Stimulated activated effector memory CD8-positive, alpha-beta T cell treated with anti-CD3 and anti-CD28 coated beads, Interleukin-12 subunit alpha, Interleukin-12 subunit beta, amount 100 ng/mL, for 72 hours (primary cell): ENCODE results near the gene GUK1.
A peak's percentile ranks its signal among the peaks of the same experiment; 100 is the strongest.

ENCODE experiments used
- ATAC-seq: fragments of 150-1000 bp; cut with Tn5 transposase; 2 replicates; pipeline ENCODE4 v1.10.0; 2021
- DNase-seq, 2 donors: peaks; one replicate each; pipeline ENCODE4 v3.0.0; 2021 to 2022; ENCODE audit warnings: low spot score in 2 of 2
- H3K27ac Mint-ChIP-seq: one replicate; pipeline ENCODE4 v1.8.0; 2022; ENCODE audit warnings: mild to moderate bottlenecking, mixed read lengths
- H3K36me3 Mint-ChIP-seq: one replicate; pipeline ENCODE4 v1.8.0; 2022; ENCODE audit warnings: mild to moderate bottlenecking, mixed read lengths
- H3K4me1 Mint-ChIP-seq: one replicate; pipeline ENCODE4 v1.8.0; 2022; ENCODE audit warnings: mixed read lengths
- H3K4me3 Mint-ChIP-seq: one replicate; pipeline ENCODE4 v1.8.0; 2022; ENCODE audit warnings: mild to moderate bottlenecking, mixed read lengths
- H3K9me3 Mint-ChIP-seq: one replicate; pipeline ENCODE4 v1.8.0; 2022; ENCODE audit warnings: mixed read lengths

Gene GUK1

GRCh38 chr1:228139406-228139930 lies 611 bp upstream of the GUK1 start:
- DNase-seq: no peak
- Mint-ChIP-seq H3K27ac (peak overlapping the region; percentile 84), H3K36me3 (peaks cover 31% of the 10 kb centered on the region), H3K4me1 (peaks cover 40% of the 10 kb centered on the region), H3K4me3 (peak overlapping the region; percentile 93), H3K9me3 (no peaks in the 10 kb centered on the region)
- ATAC-seq: no peak

DNA sequence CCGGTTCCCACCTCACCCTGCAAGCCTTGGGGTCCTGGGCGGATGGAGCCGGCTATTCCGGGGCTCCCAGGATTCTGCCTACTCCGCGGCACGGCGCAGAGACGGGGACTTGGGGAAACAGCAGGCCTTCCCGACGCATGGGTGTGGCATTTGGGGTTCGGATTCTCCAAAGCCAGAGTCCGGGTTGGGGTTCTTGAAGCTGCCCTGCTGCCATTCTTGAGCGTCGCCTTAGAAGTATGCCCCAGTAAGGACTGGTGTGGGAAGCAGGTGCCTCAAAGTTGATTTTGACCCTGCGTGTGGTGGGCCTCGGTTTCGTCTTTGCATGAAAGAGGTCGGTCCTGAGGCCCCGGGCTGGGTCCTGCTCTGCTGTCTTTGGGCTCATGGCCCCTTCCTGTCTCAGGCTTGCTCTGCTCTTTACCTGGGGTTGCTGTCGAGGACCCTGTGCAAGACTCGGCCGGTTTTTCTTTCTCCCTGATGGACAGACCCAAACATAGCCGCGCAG lies 696 bp downstream of the GUK1 start:
- DNase-seq: peak in 1 of 2 donors; percentile 66
- H3K4me1 Mint-ChIP-seq: peaks cover 46% of the 10 kb centered on the region
- H3K9me3 Mint-ChIP-seq: no peaks in the 10 kb centered on the region

GRCh38 chr1:228141226-228142044 lies 1.4 kb downstream of the GUK1 start:
- Mint-ChIP-seq H3K36me3 (peaks cover 31% of the 10 kb centered on the region), H3K4me1 (peaks cover 42% of the 10 kb centered on the region), H3K27ac (peak overlapping the region; percentile 84), H3K4me3 (peak overlapping the region; percentile 93), H3K9me3 (no peaks in the 10 kb centered on the region)
- ATAC-seq: no peak
- DNase-seq: peak in 1 of 2 donors; percentile 59

More for the DNA sequence above, 696 bp downstream of the GUK1 start:
- Mint-ChIP-seq H3K36me3 (peaks cover 31% of the 10 kb centered on the region), H3K4me3 (peak overlapping the region; percentile 93), H3K27ac (peak overlapping the region; percentile 84)
- ATAC-seq: no peak

DNA sequence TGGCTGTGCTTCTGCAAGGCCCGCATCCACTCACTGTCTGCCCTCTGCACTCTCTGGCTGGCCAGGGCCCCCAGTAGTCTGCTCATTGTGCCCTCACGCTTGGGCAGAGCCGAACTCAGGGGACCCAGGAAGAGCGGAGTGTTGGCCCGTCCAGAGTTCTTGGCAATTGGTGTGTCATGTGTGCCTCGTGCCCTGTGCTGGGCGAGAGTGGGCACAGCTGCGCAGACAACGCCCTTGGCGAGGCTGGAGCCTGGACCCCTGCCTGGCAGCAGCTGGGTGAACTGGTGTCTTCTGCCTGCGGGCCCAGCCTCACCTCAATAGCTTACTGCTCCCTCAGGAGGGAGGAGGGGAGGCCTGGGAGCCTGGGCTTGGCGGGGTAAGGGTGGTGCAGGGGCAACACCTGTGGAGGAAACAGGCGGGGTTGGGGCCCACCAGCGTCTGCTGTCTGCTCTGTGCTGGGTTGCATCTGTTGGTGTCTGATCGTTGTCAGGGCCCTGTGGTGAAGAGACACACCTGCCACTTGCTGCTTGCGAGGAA lies 2.1 kb downstream of the GUK1 start:
- DNase-seq: peak in 1 of 2 donors; percentile 49
- no peaks in the 10 kb centered on the region for H3K9me3 Mint-ChIP-seq
- no peak for ATAC-seq
- H3K4me1 Mint-ChIP-seq: peaks cover 35% of the 10 kb centered on the region
- H3K27ac Mint-ChIP-seq: peak overlapping the region; percentile 84
- peaks cover 31% of the 10 kb centered on the region for H3K36me3 Mint-ChIP-seq
- peak overlapping the region; percentile 93 for H3K4me3 Mint-ChIP-seq

DNA sequence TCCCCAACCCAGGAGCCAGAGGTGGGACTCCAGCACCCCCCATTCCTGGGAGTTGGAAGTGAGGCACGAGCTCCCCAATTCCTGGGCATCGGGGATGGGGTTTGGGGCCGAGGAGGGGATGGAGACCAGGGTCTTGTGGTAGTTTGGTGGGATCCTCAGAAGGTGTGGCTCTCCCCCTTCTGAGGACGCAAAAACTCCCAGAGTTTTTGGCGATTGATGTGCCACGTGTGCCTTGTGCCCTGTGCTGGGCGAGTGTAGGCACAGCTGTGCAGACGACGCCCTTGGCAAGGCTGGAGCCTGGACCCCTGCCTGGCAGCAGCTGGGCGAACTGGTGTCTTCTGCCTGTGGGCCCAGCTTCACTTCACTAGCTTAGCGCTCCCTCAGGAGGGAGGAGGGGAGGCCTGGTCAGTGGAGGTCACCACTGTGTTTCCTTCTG lies 2.6 kb downstream of the GUK1 start:
- no peaks in the 10 kb centered on the region for H3K9me3 Mint-ChIP-seq
- H3K27ac Mint-ChIP-seq: peak overlapping the region; percentile 84
- H3K4me3 Mint-ChIP-seq: peak overlapping the region; percentile 93
- DNase-seq (no peak), ATAC-seq (no peak)
- peaks cover 31% of the 10 kb centered on the region for H3K4me1 Mint-ChIP-seq
- peaks cover 31% of the 10 kb centered on the region for H3K36me3 Mint-ChIP-seq

- Mint-ChIP-seq H3K4me3 (peak overlapping the region; percentile 93), H3K27ac (peak overlapping the region; percentile 84), H3K4me1 (peaks cover 31% of the 10 kb centered on the region), H3K36me3 (peaks cover 31% of the 10 kb centered on the region), H3K9me3 (no peaks in the 10 kb centered on the region)
- ATAC-seq: no peak
- DNase-seq: no peak
Measured at GRCh38 chr1:228143480-228144192, 3.6 kb downstream of the GUK1 start.

GRCh38 chr1:228144193-228144992 lies 4.3 kb downstream of the GUK1 start:
- Mint-ChIP-seq H3K36me3 (peaks cover 31% of the 10 kb centered on the region), H3K9me3 (no peaks in the 10 kb centered on the region), H3K4me3 (peak overlapping the region; percentile 93), H3K27ac (peak overlapping the region; percentile 32), H3K4me1 (peaks cover 31% of the 10 kb centered on the region)
- ATAC-seq: no peak
- no peak for DNase-seq

DNA sequence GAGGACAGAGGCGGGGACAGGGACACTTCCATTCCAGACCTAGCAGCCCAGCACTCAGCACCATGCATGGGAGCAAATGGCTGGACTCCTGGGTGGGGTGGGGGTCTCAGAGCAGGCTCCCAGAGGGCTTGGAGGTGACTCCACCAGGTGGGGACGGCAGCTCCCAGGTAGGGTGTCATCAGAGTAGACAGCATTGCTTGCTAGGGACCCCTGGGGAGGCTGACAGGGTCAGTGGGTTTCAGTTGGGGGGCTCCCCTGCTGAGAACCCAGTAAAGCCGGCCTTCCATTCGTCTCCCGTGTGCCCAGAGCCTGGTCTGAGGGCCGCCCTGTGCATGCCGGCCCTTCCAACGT lies 4.9 kb downstream of the GUK1 start:
- ATAC-seq (no peak), DNase-seq (no peak)
- Mint-ChIP-seq H3K9me3 (no peaks in the 10 kb centered on the region), H3K4me3 (no peak overlapping the region), H3K4me1 (peaks cover 31% of the 10 kb centered on the region), H3K27ac (peak overlapping the region; percentile 32), H3K36me3 (peaks cover 25% of the 10 kb centered on the region)

- no peak overlapping the region for H3K27ac Mint-ChIP-seq
- ATAC-seq (no peak), DNase-seq (no peak)
- H3K9me3 Mint-ChIP-seq: no peaks in the 10 kb centered on the region
- H3K4me3 Mint-ChIP-seq: no peak overlapping the region
- peaks cover 21% of the 10 kb centered on the region for H3K36me3 Mint-ChIP-seq
- peaks cover 31% of the 10 kb centered on the region for H3K4me1 Mint-ChIP-seq
Measured at GRCh38 chr1:228145463-228146416, 5.7 kb downstream of the GUK1 start.

GRCh38 chr1:228146417-228147150 lies 6.5 kb downstream of the GUK1 start:
- no peak overlapping the region for H3K27ac Mint-ChIP-seq
- ATAC-seq (no peak), DNase-seq (no peak)
- H3K9me3 Mint-ChIP-seq: no peaks in the 10 kb centered on the region
- peaks cover 18% of the 10 kb centered on the region for H3K36me3 Mint-ChIP-seq
- peaks cover 36% of the 10 kb centered on the region for H3K4me1 Mint-ChIP-seq
- no peak overlapping the region for H3K4me3 Mint-ChIP-seq

DNA sequence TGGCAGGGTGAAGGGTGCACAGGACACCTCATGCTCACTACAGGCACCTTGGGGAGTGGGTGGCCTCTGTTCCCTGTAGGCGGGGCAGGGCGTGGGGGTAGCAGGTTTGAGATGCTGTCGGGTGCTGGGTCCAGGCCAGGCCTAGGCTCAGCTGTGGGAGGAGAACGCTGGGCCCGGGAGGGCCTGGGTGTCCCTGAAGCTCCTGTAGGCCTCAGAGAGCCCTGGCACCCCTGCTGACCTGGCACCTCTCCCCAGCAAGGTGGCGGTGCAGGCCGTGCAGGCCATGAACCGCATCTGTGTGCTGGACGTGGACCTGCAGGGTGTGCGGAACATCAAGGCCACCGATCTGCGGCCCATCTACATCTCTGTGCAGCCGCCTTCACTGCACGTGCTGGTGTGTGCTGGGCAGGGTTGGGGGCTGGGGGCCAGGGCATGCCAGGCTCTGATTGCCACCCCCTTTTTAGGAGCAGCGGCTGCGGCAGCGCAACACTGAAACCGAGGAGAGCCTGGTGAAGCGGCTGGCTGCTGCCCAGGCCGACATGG lies 7.1 kb downstream of the GUK1 start:
- no peaks in the 10 kb centered on the region for H3K9me3 Mint-ChIP-seq
- H3K36me3 Mint-ChIP-seq: peaks cover 18% of the 10 kb centered on the region
- H3K4me1 Mint-ChIP-seq: peaks cover 35% of the 10 kb centered on the region
- H3K4me3 Mint-ChIP-seq: no peak overlapping the region
- no peak for ATAC-seq
- no peak overlapping the region for H3K27ac Mint-ChIP-seq
- DNase-seq: no peak

DNA sequence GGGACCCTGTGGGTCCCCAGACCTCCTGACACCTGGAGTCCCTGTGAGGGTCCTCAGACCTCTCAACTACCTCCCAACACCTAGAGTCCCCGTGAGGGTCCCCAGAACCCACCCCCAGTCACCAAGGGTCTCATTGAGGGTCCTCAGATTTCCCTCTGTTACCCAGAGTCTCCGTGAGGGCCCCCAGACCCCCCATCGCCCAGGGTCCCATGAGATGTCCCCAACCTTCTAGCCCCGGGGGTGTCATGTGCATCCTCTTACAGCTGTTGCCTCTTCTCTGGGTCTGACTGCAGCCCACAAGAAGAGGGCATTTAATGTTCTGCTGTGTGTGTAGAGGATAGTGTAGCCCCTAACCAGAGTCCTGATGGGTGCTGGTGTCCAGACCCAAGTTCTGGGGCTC lies 7.7 kb downstream of the GUK1 start:
- no peak overlapping the region for H3K27ac Mint-ChIP-seq
- no peaks in the 10 kb centered on the region for H3K9me3 Mint-ChIP-seq
- peaks cover 29% of the 10 kb centered on the region for H3K4me1 Mint-ChIP-seq
- no peak for ATAC-seq
- H3K36me3 Mint-ChIP-seq: peaks cover 16% of the 10 kb centered on the region
- H3K4me3 Mint-ChIP-seq: no peak overlapping the region
- DNase-seq: no peak

GRCh38 chr1:228148196-228148861 lies 8.2 kb downstream of the GUK1 start:
- Mint-ChIP-seq H3K9me3 (no peaks in the 10 kb centered on the region), H3K36me3 (peaks cover 10% of the 10 kb centered on the region), H3K4me3 (no peak overlapping the region), H3K27ac (no peak overlapping the region), H3K4me1 (peaks cover 24% of the 10 kb centered on the region)
- ATAC-seq: no peak
- no peak for DNase-seq
